Activated gamma-delta T cell treated with anti-CD3 and anti-CD28 coated beads, Interleukin-2, amount 50 U/mL, for 16 hours (primary cell): ENCODE data around the gene SSBP4.
"Not testable (repeated sequence)": the region's sequence is repeated elsewhere in the genome, so short reads cannot be mapped to it uniquely, and the experiment has no call there.

Source experiments
- DNase-seq: peaks from one replicate; pipeline ENCODE4 v3.0.0-alpha.2; 2020; ENCODE audit warnings: low read depth

Gene SSBP4

DNA sequence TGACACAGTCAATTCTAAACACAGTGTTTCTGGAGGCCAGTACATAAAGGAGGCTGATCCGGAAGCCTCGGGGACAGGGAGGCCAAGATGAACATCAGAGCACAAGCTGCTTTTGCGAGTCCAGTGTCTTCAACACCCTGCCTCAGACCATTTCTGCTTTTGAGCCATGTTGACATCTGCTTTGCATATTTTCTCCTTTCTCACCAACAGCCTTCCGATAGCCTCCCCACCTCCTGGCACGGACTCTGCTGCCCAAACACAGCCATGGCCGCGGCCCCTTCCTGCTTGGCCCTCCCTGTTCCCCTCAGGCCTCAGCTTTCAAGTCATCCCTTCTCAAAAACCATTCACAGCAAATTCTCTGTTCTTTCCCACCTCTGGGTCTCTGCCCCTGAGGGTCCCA, 25.4 kb upstream of the SSBP4 start:
- DNase-seq, result no peak

DNA sequence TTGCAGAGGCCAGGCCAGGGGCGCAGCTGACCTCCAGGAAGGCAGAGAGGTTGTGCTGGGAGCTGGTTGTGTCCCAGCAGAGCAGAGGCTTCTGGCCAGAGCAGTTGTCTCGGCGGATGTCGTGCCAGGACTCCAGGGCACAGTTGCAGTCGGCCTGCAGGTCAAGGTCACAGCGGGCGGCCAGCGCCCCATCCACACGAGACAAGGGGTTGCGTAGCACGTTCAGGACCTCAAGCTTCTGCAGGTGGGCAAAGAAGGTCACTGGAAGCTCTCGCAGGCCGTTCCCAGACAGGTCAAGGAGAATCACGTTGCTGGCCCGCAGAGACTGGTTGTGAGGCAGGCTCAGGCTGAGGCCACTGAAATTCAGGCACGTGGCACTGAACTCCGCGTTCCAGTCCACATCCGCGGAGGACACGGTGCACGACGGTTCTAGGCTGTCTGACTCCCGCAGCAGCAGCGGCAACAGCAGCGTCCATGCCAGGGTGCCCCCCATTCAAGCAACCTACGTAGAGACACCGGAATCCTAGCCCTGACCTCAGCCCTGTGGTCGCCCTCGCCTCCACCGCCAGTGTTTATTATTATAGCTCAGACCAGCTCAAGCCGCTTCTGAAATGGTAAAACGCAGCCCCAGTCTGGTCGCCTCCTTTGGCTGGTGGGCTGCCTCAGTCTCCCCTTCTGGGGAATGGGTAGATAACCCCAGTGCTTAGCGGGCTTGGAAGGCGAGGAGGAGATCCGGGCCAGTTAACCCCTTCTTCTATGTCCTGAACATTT, 22.5 kb upstream of the SSBP4 start:
- DNase-seq, result no peak

DNA sequence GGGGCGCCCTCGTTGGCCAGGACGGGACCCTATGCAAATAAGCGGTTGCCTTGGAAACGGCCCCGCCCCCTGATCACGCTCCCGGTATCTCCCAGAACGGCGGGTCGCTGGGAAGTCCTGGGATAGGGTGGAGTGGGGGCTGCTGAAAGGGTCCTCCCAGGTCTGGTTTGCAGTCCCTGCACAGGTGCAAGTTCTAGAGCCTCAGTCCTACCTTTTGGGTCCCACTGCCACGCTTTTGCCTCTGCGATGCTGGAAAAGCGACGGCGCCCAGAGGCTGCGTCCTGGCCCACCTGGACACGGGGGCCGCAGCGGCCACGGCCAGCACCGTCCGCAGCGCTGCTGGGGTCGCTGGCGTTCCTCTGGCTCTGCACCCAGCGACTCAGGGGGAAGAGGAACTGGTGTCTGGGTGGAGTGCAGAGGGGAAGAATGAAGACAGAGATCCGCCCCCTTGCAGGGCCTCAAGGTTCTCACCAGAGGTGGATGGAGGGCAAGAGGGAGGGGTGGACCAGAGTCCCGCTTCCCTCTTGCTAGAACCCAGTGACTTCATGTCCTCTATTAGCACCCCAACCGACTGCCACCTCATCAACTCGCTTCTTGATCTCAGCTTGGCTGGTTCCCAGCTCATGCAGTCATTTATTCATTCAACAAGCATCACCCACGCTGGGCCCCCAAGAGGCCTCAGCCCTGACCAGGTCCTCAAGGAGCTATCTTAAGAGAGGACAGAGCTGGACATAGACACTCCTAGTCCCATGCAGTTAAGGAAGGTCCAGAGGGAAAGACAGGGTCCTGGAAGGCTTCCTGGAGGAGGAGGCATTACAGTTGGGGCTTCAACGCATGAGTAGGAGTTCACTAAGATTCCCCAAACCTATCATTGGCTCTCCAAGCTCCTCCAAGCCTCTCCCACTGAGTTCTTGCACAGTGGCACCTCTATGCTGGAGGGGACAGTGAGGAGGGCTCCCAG, 21.7 kb upstream of the SSBP4 start, which contains the start of gene LRRC25:
Gene LRRC25, minus strand, starts transcription at position 381 of the 961 bp plus-strand sequence. CDS start 659 bp downstream, outside the sequence.
- no peak for DNase-seq

DNA sequence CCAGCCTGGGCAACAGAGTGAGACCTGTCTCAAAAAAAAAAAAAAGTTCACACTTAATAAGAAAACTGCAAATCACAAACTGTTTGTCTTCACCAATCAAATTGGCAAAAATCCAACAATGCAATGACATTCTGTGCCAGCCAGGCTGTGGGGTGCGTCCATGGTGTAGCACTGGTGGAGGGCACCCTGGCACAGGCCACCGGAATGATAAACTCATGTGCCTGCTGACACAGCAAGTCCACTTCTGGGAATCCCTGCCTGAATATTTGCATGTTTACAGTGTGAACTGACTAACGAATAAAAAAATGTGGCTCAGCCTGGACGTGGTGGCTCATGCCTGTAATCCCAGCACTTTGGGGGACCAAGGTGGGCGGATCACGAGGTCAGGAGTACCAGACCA, 20.2 kb upstream of the SSBP4 start:
- no peak for DNase-seq

DNA sequence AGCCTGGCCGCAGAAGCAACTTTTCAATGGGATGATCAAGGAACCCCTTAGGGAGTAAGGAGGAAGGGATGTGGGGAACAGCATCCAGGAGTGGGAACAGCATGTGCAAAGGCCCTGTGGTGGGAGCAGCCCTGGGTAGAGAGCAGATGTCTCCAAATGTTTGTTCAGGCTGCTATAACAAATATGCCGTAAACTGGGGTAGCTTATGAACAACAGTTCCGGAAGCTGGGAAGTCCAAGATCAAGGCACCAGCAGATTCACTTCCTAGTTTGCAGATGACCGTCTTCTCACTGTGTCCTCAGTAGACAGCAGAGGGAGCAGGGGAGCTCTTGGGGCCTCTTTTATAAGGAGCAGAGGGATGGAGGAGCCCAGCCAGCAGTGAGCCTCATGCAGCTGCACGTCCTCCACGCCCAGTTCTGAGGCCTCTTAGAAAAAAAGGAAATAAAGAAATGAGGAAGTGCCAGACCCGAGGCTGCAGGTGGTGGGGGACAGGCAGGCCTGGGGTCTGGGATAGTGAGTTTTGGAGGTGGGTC, 17.6 kb upstream of the SSBP4 start:
- DNase-seq, result no peak

DNA sequence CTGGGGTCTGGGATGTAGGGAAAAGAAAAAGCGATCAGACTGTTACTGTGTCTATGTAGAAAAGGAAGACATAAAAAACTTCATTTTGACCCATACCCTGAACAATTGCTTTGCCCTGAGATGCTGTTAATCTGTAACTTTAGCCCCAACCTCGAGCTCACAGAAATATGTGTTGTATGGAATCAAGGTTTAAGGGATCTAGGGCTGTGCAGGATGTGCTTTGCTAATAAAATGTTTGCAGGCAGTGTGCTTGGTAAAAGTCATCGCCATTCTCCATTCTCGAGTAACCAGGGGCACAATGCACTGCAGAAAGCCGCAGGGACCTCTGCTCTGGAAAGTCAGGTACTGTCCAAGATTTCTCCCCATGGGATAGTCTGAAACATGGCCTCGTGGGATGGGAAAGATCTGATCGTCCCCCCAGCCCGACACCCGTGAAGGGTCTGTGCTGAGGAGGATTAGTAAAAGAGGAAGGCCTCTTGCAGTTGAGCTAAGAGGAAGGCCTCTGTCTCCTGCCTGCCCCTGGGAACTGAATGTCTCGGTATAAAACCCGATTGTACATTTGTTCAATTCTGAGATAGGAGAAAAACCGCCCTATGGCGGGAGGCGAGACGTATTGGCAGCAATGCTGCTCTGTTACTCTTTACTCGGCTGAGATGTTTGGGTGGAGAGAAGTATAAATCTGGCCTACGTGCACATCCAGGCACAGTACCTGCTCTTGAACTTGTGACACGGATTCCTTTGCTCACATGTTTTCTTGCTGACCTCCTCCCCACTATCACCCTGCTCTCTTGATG, 16.5 kb upstream of the SSBP4 start:
- DNase-seq, result not testable (repeated sequence)

DNA sequence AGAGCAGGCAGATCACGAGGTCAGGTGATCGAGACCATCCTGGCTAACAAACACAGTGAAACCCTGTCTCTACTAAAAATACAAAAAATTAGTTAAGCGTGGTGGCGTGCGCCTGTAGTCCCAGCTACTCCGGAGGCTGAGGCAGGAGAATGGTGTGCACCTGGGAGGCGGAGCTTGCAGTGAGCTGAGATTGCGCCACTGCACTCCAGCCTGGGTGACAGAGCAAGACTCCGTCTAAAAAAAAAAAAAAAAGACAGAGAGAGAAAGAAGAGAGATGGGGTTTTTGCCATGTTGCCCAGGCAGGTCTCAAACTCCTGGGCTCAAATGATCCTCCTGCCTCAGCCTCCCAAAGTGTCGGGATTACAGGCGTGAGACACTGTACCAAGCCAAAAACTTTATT, 13.4 kb upstream of the SSBP4 start:
- DNase-seq, result not testable (repeated sequence)

DNA sequence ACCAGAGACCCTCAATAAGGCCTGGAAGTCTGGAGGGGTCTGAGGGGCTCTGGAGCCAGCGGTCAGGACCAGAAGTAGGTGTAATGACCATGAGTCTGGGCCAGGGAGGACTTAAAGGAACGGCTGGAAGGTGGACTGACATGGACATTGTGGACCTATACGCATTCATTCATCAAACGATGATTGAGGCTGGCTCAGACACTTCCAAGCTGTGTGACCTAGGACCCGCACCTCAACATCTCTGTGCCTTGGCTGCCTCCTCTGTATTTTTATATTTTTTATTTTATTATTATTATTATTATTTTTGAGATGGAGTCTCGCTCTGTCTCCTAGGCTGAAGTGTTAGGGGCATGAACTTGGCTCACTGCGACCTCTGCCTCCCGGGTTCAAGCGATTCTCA, 12.4 kb upstream of the SSBP4 start:
- DNase-seq, result no peak

DNA sequence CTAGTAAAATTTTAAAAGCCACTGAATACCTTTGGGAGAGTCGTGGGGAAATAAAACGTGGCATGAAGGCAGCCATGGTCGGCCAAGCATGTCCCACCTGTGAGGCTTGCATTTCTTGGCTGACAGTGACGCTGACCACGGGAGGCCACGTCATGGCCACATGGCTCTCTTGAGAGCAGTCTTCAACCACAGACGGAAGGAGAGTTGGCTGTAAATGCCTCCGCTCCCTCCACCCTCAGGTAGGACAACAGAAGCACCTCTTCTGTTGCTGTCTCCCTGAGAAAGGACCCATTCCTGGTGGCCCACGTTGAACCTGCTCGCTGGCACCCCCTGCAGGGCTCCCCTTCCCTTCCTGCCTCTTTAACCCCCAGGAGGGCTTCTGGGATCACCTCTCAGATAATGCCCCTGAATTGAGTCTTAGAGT, 11.1 kb upstream of the SSBP4 start:
- DNase-seq, result no peak

DNA sequence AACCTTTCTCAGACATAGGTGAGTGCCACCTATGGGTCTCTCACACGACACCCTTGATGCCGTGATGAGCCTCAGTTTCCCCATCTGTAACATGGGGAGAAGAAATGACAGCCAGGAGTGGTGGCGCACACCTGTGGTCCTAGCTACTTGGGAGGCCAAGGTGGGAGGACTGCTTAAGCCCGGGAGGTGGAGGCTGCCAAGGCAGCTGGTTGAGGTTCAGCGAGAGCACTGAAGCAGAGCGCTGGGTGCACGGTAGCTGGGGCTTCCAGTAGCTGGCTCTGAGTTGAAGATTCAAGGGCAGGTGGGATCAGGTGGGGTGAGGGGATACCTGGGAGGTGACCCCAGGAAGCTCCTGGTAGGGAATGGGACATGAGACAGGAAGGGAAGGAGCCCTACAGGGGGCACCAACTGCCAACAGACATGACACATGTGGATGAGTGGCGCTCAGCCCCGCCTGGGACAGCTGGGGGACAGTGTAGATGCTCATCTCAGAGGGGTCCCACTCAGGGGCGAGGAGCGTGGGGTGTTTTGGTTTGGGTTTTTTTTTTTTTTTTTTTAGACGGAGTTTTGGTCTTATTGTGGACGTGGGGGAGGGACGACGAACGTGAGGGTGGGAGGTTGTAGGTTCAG, 6.5 kb upstream of the SSBP4 start:
- DNase-seq, result no peak

DNA sequence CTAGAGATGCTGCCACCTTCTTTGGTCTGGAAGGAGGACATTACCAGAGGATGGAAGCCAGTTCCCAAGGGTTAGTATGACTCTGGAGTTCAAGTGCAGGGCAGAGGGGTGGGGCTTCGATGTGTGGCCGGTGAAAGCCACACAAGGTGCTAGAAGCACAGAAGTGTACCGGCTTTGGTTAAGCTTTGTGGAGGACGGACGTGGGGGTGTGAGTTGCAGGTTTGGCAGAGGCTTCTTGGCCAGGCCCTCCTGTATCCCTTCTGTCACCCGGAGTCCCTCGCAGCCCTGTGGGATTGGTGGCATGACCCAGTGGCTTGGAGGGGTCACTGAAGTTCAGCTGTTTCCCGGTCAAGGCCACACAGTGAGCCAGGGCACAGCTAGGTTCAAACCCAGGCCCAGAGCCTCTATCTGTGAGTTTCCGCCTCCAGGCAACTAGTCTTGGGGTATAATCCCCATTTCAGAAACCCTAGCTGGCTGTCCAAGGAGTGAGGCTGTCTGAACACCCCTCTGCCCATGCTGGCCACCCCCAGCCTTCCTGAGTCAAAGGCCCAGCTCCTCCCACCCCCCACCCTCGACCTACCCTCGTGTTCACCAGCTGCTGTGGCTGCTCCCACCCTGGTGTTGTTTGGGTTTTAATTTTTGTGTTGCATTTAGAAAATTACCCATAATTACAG, 4.6 kb upstream of the SSBP4 start:
- no peak for DNase-seq

DNA sequence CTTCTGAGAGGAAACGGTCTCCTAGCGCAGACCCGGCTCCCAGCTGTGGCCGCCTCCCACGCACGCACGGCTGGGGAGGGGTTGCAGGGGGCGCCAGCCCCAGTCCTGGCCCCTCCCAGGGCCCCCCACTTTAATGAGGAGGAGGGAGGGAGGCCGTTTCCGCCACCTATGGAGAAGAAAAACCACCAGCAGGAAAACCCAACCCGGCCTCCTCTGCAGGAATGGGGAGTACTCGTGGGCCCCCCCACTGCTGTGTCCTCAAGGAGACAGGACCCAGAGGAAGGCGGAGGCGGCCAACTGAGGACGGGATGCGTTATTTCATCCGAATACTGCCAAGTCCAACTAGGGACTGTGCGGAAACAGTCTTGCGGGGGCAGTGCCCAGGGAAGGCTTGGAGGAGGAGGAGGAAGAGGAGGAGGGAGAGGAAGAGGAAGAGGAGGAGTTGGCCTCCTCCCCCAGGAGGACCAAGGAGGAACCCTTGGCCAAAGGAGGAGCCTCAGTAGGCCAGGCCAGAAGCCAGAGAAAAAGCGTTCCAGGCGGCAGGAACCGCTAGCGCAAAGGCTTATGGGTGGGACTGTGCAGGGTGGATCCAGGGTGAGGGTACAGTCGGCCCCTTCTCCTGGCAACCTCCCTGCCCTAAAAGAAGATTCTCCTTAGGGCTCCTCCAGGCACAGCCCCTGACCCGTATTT, 3.9 kb upstream of the SSBP4 start:
- DNase-seq, result no peak

DNA sequence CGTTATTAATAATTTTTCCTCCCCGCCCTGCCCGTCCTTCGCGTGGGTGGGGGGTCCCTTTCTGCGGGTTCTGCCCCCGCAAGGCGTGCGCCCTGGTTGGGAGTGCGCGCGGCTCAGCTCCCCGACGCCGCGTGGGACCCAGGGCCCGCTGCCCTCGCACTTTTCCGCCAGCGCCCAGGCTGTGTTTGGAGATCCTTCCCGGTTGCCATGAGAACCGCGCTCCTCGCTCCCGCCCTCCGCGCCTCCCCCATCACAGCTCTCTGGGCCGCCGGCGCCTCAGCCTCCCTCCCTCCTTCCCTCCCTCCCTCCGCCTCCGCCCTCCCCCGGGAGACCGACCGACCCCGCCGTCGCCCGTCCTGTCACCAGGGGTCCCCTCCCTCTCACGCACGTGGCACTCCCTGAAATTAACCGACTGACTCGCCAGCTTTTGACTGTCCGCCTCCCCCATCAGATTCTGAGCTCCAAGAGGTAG, 2.4 kb upstream of the SSBP4 start:
- DNase-seq, result peak; percentile 45

DNA sequence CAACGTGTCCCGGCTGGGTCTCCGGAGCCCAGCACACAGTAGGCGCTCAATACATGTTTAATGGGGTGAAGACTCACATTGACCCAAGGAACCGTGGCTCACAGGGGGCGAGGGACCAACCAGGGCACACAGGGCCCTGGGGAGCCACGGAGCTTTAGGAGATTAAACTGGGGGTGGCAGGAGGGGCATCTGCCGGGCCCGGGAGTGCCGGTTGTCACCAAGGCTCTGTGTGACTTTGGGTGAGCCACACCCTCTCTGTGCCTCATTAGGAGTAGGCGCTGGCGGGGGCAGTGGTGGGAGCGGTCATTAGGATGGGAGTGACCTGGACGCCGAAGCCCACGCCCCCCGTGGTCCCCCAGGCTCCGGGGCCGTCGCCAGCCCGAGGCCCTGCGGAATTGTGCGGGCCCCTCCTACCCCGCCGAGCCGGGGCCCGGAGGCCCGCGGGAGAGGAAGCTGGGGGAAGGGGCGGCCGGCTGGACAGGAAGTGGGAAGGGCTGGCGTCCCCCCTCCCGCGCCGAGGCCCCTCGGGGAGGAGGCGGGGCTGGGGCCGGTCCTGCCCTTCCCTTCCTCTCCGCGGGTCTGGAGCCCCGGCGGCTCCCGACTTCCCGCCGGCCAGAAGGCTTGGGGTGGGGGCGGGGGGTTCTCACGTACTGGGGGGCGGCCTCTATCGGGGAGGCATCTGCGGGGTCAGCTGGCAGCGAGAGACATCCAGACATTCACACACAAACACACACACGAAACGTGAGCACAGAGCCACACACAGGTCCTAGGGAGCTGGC, 1.8 kb upstream of the SSBP4 start:
- DNase-seq, result no peak

DNA sequence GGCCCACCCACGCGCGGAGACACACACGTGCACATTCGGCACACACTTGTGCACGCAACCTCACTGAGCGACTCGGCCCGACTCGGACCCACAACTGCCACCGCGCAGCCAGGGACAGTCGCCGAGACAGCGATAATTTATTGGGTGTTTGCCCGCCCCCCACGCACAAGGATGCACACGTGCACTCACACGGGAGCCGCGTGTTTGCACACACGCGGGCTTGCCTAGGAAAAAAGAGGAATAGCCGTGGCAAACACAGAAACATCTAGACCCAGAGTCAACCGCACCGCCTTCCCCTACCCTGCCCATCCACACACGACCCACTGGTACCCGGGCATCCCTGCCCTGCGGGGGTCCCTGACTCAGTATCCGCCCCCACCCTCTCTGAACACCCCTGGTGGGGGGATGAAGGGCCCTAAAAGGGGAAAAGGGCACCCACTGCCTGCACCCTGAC, 1.1 kb upstream of the SSBP4 start:
- DNase-seq, result no peak

DNA sequence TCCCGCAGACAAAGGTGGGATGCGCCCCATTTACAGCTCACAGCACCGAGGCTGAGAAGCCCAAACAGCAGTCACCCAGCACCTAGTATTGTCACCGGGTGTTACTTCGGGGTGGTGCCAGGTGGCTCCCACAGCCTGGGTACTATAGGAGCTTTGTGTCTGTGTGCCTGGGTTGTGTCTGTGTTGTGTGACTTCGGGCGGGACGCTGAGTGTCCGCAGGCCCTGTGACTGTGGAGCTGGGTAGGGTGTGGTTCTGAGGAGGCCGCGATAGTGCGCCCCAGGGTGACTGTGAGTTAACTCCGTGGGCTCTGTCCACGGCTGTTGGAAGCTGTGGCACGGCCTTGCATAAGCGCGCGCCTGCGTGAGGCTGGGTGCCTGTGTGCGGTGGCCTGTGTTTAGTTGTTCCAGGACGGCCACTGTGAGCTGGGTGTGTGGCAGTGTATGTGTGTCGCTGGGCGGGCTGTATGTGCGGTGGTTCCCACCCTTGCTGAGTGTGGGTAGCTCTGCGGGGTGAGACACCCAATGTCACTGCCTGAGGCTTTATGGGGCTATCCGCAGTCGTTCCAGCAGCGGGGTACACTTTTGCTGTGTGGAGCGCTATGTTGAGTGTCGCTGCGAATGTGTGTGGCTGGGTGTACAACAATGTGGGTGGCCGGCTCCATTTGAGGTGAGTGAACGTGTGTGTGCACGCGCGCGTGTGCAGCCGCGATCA, 559 bp upstream of the SSBP4 start:
- DNase-seq, result no peak

DNA sequence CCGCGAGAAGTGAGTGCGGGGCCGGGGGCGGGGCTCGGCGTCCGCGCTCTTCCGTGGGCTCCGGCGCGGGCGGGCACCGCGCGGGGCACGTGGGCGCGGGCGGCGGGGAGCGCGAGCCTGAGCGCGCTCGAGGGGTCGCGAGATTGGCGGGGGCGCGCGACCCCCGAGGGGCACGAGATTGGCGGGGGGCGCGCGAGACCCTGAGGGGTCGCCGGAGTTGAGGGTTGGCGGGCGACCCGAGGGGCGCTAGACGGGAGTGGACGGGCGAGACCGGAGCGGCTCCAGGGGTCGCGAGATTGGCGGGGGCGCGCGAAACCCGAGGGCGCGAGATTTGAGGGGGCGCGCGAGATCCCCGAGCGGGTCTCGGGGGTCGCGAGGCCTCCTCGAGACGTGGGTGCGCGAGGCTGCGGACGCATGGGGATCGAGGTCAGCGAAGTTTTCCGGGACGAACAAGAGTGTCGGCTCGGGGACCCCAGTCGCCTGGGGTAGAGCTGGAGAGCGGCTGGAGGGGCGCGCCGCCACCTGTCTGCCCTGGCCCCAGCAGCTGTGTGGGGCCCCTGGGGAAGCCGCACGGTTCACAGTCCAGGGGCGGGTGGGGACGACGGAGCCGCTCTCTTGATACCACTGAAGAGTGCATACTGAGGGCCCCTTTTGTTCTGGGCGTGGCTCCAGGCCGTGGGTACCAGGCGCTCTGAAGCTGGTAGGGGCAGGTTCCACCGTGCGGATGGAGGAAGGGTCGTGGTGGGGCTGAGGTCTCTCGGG, 682 bp downstream of the SSBP4 start:
- DNase-seq, result no peak

DNA sequence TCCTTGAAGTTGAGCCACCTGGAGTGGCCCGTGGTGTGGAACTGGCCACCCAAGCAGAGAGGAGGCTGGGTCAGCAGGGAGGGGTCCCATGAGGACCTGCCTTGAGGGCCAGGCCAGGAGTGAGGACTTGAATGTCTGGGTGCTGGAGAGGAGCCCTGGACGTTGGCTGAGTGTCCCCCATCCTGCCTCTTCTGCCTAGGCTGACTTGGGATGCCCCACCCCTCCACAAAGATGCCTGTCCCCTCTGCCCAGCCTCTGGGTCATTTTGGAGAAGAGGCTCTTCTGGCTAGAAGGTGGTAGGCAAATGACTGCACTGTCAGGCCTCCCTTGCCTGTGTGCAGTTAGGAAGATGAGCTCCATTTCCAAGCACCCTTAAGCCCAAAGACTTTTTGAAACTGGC, 1.7 kb downstream of the SSBP4 start:
- no peak for DNase-seq
